D721Med (cell line): Measurements from ENCODE around the gene CGREF1.

Source experiments
- DNase-seq: peaks from one replicate; pipeline ENCODE4 v3.0.0; 2011; ENCODE audit warnings: low spot score; ENCODE audit not compliant: insufficient read length
- FAIRE-seq: peaks from 2 replicates; lab custom pipeline; 2011; peaks lifted over from hg19 to GRCh38; lab: Jason Lieb, UNC
- CTCF ChIP-seq: IDR thresholded peaks from 2 replicates; pipeline ENCODE4 v1.5.1; 2012; ENCODE audit warnings: mild to moderate bottlenecking, control low read depth; ENCODE audit not compliant: insufficient read depth; ENCODE audit errors: missing control alignments

The CGREF1 gene

GRCh38 chr2:27130396-27130795, 11.5 kb upstream of the CGREF1 start:
- TF ChIP-seq CTCF: no peak
- DNase-seq: no peak
- FAIRE-seq: no peak

- TF ChIP-seq CTCF: no peak
- DNase-seq (no peak), FAIRE-seq (no peak)
Observed at GRCh38 chr2:27128668-27129571, 10.0 kb upstream of the CGREF1 start.

- no peak for DNase-seq
- no peak for TF ChIP-seq CTCF
- no peak for FAIRE-seq
Observed at GRCh38 chr2:27127883-27128667, 9.1 kb upstream of the CGREF1 start.

- DNase-seq (no peak), FAIRE-seq (no peak)
- TF ChIP-seq CTCF: no peak
Observed at GRCh38 chr2:27126252-27126710, 7.4 kb upstream of the CGREF1 start.

GRCh38 chr2:27125104-27125503, 6.2 kb upstream of the CGREF1 start:
- FAIRE-seq (no peak), DNase-seq (no peak)
- no peak for TF ChIP-seq CTCF

GRCh38 chr2:27123302-27124150, 4.6 kb upstream of the CGREF1 start, which contains the start of gene ABHD1:
TSS of gene ABHD1 (plus strand) at chr2:27123815. CDS start at chr2:27123949, 134 bp downstream.
- FAIRE-seq (no peak), DNase-seq (peak; percentile 44)
- peak; percentile 8 for TF ChIP-seq CTCF
